Measurements from ENCODE around the gene TUBB2A. TPM values are rescaled to one million over a fixed set of nuclear protein-coding genes. Genes with fewer than 3 reads are reported as not detected.
"Not testable (repeated sequence)": the region's sequence is repeated elsewhere in the genome, so short reads cannot be mapped to it uniquely, and the experiment has no call there.

The TUBB2A gene
- total RNA-seq, 1 experiment from 2014 or later, result 70.2 TPM

DNA sequence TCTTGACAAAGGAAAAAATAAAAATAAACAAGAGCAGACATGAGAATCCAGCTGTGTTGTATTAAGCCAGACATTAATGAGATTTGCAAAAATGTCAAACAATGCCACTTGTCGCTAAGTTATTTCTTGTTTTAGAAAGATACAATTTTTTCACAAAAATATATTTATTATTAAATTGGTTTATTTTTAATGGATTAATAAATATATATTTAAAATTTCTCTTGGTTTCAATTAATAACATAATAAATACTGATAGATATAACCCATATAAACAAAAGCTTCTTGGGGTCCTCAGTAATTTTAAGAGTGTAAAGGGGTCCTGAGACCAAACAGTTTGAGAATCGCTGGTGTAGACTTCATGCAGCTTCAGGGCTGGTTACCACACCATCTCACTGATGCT, 44.0 kb upstream of the TUBB2A start:
- ATAC-seq (no peak), DNase-seq (no peak)
- Histone ChIP-seq H3K27ac (ENCODE audit: low read length) (no peak overlapping the region), H3K9me2 (replicated peaks; ENCODE audit: low read length) (no peaks in the 10 kb centered on the region), H3K4me3 (ENCODE audit: low read length) (no peak overlapping the region), H2AFZ (ENCODE audit: low read length) (no peak overlapping the region), H4K20me1 (ENCODE audit: low read length) (no peaks in the 10 kb centered on the region), H3K9me3 (ENCODE audit: low read length) (no peaks in the 10 kb centered on the region), H3K9ac (ENCODE audit: low read length) (no peak overlapping the region), H3K79me2 (ENCODE audit: low read length) (no peaks in the 10 kb centered on the region), H3K27me3 (ENCODE audit: low read length) (no peaks in the 10 kb centered on the region), H3F3A (ENCODE audit: low read length, unreplicated experiment) (no peaks in the 10 kb centered on the region), H3K4me1 (ENCODE audit: insufficient read depth, low read length) (peaks cover 7% of the 10 kb centered on the region), H3K36me3 (ENCODE audit: low read depth, low read length) (no peaks in the 10 kb centered on the region), H3K4me2 (ENCODE audit: low read length) (no peak overlapping the region)
- BruUV-seq (replicated peaks), result no TSS peak
- ChIA-PET CTCF (no interaction called here), POLR2A (ENCODE audit: unreplicated experiment) (no interaction called here)
- intact Hi-C loops (cut with micrococcal nuclease), result no loop called here
- TF ChIP-seq, protein P1, sequence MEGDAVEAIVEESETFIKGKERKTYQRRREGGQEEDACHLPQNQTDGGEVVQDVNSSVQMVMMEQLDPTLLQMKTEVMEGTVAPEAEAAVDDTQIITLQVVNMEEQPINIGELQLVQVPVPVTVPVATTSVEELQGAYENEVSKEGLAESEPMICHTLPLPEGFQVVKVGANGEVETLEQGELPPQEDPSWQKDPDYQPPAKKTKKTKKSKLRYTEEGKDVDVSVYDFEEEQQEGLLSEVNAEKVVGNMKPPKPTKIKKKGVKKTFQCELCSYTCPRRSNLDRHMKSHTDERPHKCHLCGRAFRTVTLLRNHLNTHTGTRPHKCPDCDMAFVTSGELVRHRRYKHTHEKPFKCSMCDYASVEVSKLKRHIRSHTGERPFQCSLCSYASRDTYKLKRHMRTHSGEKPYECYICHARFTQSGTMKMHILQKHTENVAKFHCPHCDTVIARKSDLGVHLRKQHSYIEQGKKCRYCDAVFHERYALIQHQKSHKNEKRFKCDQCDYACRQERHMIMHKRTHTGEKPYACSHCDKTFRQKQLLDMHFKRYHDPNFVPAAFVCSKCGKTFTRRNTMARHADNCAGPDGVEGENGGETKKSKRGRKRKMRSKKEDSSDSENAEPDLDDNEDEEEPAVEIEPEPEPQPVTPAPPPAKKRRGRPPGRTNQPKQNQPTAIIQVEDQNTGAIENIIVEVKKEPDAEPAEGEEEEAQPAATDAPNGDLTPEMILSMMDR (conservative IDR thresholded peaks at IDR 0.05; ENCODE audit: low read depth, low read length), result no peak
- TF ChIP-seq EZH2phosphoT487 (IDR thresholded peaks at IDR 0.05; ENCODE audit: borderline replicate concordance, low read length), result no peak
- TF ChIP-seq EZH2 (IDR thresholded peaks at IDR 0.05; ENCODE audit: low read length, unreplicated experiment), result no peak

DNA sequence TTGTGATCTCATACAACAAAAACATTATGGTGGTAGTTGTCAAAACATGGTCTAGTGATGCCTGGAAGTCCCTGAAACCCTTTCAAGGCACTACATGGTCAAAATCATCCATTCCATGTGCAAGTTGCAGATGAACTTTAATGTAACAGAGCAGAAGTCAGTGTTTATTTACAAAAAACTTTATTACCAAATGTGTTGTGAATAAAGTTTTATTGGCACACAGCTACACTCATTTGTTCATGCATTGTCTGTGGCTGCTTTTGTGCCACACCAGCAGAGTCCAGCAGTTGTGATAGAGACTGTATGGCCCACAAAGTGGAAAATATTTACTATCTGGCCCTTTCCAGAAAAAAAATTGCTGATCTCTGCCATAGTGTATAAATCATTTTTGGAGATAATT, 43.3 kb upstream of the TUBB2A start:
- CTCF ChIA-PET, result no interaction called here
- Histone ChIP-seq H3K9ac (ENCODE audit: low read length) (no peak overlapping the region), H3K4me2 (ENCODE audit: low read length) (no peak overlapping the region), H3K9me3 (ENCODE audit: low read length) (no peaks in the 10 kb centered on the region), H4K20me1 (ENCODE audit: low read length) (no peaks in the 10 kb centered on the region), H2AFZ (ENCODE audit: low read length) (no peak overlapping the region), H3K79me2 (ENCODE audit: low read length) (no peaks in the 10 kb centered on the region), H3K27me3 (ENCODE audit: low read length) (no peaks in the 10 kb centered on the region), H3K4me1 (ENCODE audit: insufficient read depth, low read length) (peaks cover 2% of the 10 kb centered on the region; the same call in 1 of the 2 replicates), H3K4me3 (ENCODE audit: low read length) (no peak overlapping the region), H3K9me2 (replicated peaks; ENCODE audit: low read length) (no peaks in the 10 kb centered on the region), H3K36me3 (ENCODE audit: low read depth, low read length) (no peaks in the 10 kb centered on the region), H3F3A (ENCODE audit: low read length, unreplicated experiment) (no peaks in the 10 kb centered on the region), H3K27ac (ENCODE audit: low read length) (no peak overlapping the region)
- no TSS peak for BruUV-seq (replicated peaks)
- intact Hi-C loops (cut with micrococcal nuclease), result no loop called here
- DNase-seq, result no peak
- no peak for ATAC-seq
- POLR2A ChIA-PET (ENCODE audit: unreplicated experiment), result interaction anchor here (0.6 kb wide), 1 partner anchor 39 kb away, joined by 3 read pairs; no protein-coding TSS in a partner anchor
- TF ChIP-seq, protein P1 (conservative IDR thresholded peaks at IDR 0.05; ENCODE audit: low read depth, low read length), result no peak

DNA sequence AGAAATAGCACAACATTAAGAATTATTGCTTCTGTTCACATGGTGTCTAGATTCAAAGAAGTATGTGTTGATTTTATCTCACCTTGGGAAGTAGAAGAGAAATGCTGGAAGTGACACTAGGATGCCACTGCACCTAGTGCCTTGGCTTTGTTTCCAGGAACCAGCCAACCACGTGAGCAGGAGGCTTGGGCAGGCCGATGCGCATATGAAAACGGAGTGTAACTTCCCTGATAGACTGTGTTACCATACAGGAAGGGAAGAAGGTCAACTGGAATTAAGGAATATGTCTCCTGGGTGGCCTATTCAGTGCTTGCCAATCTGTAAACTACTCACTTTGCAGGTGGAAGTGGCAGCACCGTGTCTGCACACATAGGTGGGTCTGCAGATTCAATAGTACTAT, 42.0 kb upstream of the TUBB2A start:
- Histone ChIP-seq H3K27ac (ENCODE audit: low read length) (no peak overlapping the region), H3K4me2 (ENCODE audit: low read length) (no peak overlapping the region), H3K79me2 (ENCODE audit: low read length) (no peaks in the 10 kb centered on the region), H2AFZ (ENCODE audit: low read length) (no peak overlapping the region), H3K9me3 (ENCODE audit: low read length) (no peaks in the 10 kb centered on the region), H3K4me1 (ENCODE audit: insufficient read depth, low read length) (no peaks in the 10 kb centered on the region), H3K9me2 (replicated peaks; ENCODE audit: low read length) (no peaks in the 10 kb centered on the region), H3K4me3 (ENCODE audit: low read length) (no peak overlapping the region), H3K27me3 (ENCODE audit: low read length) (no peaks in the 10 kb centered on the region), H4K20me1 (ENCODE audit: low read length) (no peaks in the 10 kb centered on the region), H3K36me3 (ENCODE audit: low read depth, low read length) (no peaks in the 10 kb centered on the region), H3K9ac (ENCODE audit: low read length) (no peak overlapping the region), H3F3A (ENCODE audit: low read length, unreplicated experiment) (no peaks in the 10 kb centered on the region)
- no peak for DNase-seq
- ChIA-PET CTCF (no interaction called here), POLR2A (ENCODE audit: unreplicated experiment) (no interaction called here)
- no peak for ATAC-seq
- TF ChIP-seq, protein P1 (conservative IDR thresholded peaks at IDR 0.05; ENCODE audit: low read depth, low read length), result no peak
- TF ChIP-seq EZH2 (IDR thresholded peaks at IDR 0.05; ENCODE audit: low read length, unreplicated experiment) (no peak), EZH2phosphoT487 (IDR thresholded peaks at IDR 0.05; ENCODE audit: borderline replicate concordance, low read length) (no peak)
- no TSS peak for BruUV-seq (replicated peaks)
- intact Hi-C loops (cut with micrococcal nuclease), result no loop called here

DNA sequence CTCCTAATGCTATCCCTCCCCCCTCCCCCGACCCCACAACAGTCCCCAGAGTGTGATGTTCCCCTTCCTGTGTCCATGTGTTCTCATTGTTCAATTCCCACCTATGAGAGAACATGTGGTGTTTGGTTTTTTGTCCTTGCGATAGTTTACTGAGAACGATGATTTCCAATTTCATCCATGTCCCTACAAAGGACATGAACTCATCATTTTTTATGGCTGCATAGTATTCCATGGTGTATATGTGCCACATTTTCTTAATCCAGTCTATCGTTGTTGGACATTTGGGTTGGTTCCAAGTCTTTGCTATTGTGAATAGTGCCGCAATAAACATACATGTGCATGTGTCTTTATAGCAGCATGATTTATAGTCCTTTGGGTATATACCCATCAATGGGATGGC, 40.4 kb upstream of the TUBB2A start:
- BruUV-seq (replicated peaks); H3K9me3 ChIP-seq (ENCODE audit: low read length); H2AFZ ChIP-seq (ENCODE audit: low read length); intact Hi-C loops (cut with micrococcal nuclease); H3K79me2 ChIP-seq (ENCODE audit: low read length); H4K20me1 ChIP-seq (ENCODE audit: low read length); DNase-seq; H3K9ac ChIP-seq (ENCODE audit: low read length); H3K36me3 ChIP-seq (ENCODE audit: low read depth, low read length); H3F3A ChIP-seq (ENCODE audit: low read length, unreplicated experiment); H3K27me3 ChIP-seq (ENCODE audit: low read length); ATAC-seq; POLR2A ChIA-PET (ENCODE audit: unreplicated experiment); H3K4me1 ChIP-seq (ENCODE audit: insufficient read depth, low read length); CTCF ChIA-PET; H3K9me2 ChIP-seq (replicated peaks; ENCODE audit: low read length); H3K4me3 ChIP-seq (ENCODE audit: low read length); H3K4me2 ChIP-seq (ENCODE audit: low read length); H3K27ac ChIP-seq (ENCODE audit: low read length): not testable (repeated sequence)
